IPS-18c (cell line): Measurements from ENCODE around the gene QRICH2.
"Not testable (repeated sequence)": the region's sequence is repeated elsewhere in the genome, so short reads cannot be mapped to it uniquely, and the experiment has no call there.

Experiments
- H3K4me3 ChIP-seq: 2 replicates; pipeline ENCODE4 v1.7.0; 2013; ENCODE audit warnings: low read depth, mild to moderate bottlenecking, low read length, moderate library complexity; ENCODE audit not compliant: insufficient read depth
- H3K9me3 ChIP-seq: one replicate; pipeline ENCODE4 v1.6.1; 2013; ENCODE audit warnings: mild to moderate bottlenecking, low read length, moderate library complexity; ENCODE audit not compliant: control insufficient read depth, insufficient read depth

QRICH2 gene

GRCh38 chr17:76333673-76334505 is 25.8 kb upstream of the QRICH2 start:
- Histone ChIP-seq H3K9me3 (no peaks in the 10 kb centered on the region), H3K4me3 (no peak overlapping the region)

GRCh38 chr17:76331083-76331482 is 23.0 kb upstream of the QRICH2 start:
- Histone ChIP-seq H3K4me3 (no peak overlapping the region), H3K9me3 (no peaks in the 10 kb centered on the region)

GRCh38 chr17:76329664-76330063 is 21.6 kb upstream of the QRICH2 start:
- H3K9me3 ChIP-seq, result no peaks in the 10 kb centered on the region
- H3K4me3 ChIP-seq, result no peak overlapping the region

GRCh38 chr17:76327696-76328095 is 19.6 kb upstream of the QRICH2 start:
- H3K9me3 ChIP-seq, result no peaks in the 10 kb centered on the region

GRCh38 chr17:76326306-76326705 is 18.2 kb upstream of the QRICH2 start:
- H3K4me3 ChIP-seq, result no peak overlapping the region
- H3K9me3 ChIP-seq, result no peaks in the 10 kb centered on the region

More at GRCh38 chr17:76327696-76328095, 19.6 kb upstream of the QRICH2 start:
- H3K4me3 ChIP-seq, result no peak overlapping the region

- H3K9me3 ChIP-seq, result no peaks in the 10 kb centered on the region
- H3K4me3 ChIP-seq, result no peak overlapping the region
Observed at GRCh38 chr17:76318586-76318985, 10.5 kb upstream of the QRICH2 start.

GRCh38 chr17:76317535-76317934 is 9.5 kb upstream of the QRICH2 start:
- H3K4me3 ChIP-seq, result no peak overlapping the region
- no peaks in the 10 kb centered on the region for H3K9me3 ChIP-seq

- Histone ChIP-seq H3K9me3 (no peaks in the 10 kb centered on the region), H3K4me3 (no peak overlapping the region)
Observed at GRCh38 chr17:76314392-76315227, 6.5 kb upstream of the QRICH2 start.

GRCh38 chr17:76312735-76313134 is 4.7 kb upstream of the QRICH2 start:
- H3K4me3 ChIP-seq, result no peak overlapping the region
- H3K9me3 ChIP-seq, result no peaks in the 10 kb centered on the region

GRCh38 chr17:76309461-76309860 is 1.4 kb upstream of the QRICH2 start:
- no peaks in the 10 kb centered on the region for H3K9me3 ChIP-seq
- H3K4me3 ChIP-seq, result no peak overlapping the region

- H3K9me3 ChIP-seq, result no peaks in the 10 kb centered on the region
- H3K4me3 ChIP-seq, result no peak overlapping the region
Observed at GRCh38 chr17:76307299-76307965, 644 bp downstream of the QRICH2 start.

GRCh38 chr17:76305135-76305454 is 3.0 kb downstream of the QRICH2 start:
- not testable (repeated sequence) for H3K9me3 ChIP-seq, H3K4me3 ChIP-seq

- Histone ChIP-seq H3K4me3 (no peak overlapping the region), H3K9me3 (no peaks in the 10 kb centered on the region)
Observed at GRCh38 chr17:76304226-76305134, 3.6 kb downstream of the QRICH2 start.

- no peak overlapping the region for H3K4me3 ChIP-seq
- H3K9me3 ChIP-seq, result no peaks in the 10 kb centered on the region
Observed at GRCh38 chr17:76297436-76297835, 10.6 kb downstream of the QRICH2 start.

- Histone ChIP-seq H3K9me3 (no peaks in the 10 kb centered on the region), H3K4me3 (no peak overlapping the region)
Observed at GRCh38 chr17:76296889-76297288, 11.2 kb downstream of the QRICH2 start.

- Histone ChIP-seq H3K9me3 (no peaks in the 10 kb centered on the region), H3K4me3 (no peak overlapping the region)
Observed at GRCh38 chr17:76296186-76296585, 11.9 kb downstream of the QRICH2 start.

- H3K4me3 ChIP-seq, result no peak overlapping the region
- H3K9me3 ChIP-seq, result no peaks in the 10 kb centered on the region
Observed at GRCh38 chr17:76293106-76293505, 15.0 kb downstream of the QRICH2 start.
